Liver (tissue), 9 donors: ENCODE results near the gene SLC38A5. TPM values are rescaled to one million over a fixed set of nuclear protein-coding genes. Genes with fewer than 3 reads are reported as not detected.
A peak's percentile ranks its signal among the peaks of the same experiment; 100 is the strongest.

Experiments
- DNase-seq: peaks from one replicate; pipeline ENCODE4 v3.0.0-alpha.2; 2017; ENCODE audit warnings: low spot score
- H3K27ac ChIP-seq, 2 donors: one replicate each; pipeline ENCODE4 v1.7.0; 2013; ENCODE audit warnings: inconsistent platforms in 2 of 2, low read length in 2 of 2, control low read depth in 1 of 2, low read depth in 1 of 2, mild to moderate bottlenecking in 1 of 2
- H3K27me3 ChIP-seq, 4 donors: one replicate each; pipeline versions ENCODE4 v1.6.1 to v1.7.0; 2013; ENCODE audit warnings: low read length in 3 of 4, inconsistent platforms in 1 of 4, mild to moderate bottlenecking in 1 of 4, moderate library complexity in 1 of 4; ENCODE audit not compliant: control insufficient read depth in 4 of 4, insufficient read depth in 4 of 4
- H3K36me3 ChIP-seq, 4 donors: one replicate each; pipeline versions ENCODE4 v1.6.1 to v1.7.0; 2013; ENCODE audit warnings: low read length in 3 of 4, mild to moderate bottlenecking in 3 of 4, low read depth in 1 of 4, moderate library complexity in 1 of 4; ENCODE audit not compliant: control insufficient read depth in 4 of 4, insufficient read depth in 3 of 4
- H3K4me1 ChIP-seq, 4 donors: one replicate each; pipeline versions ENCODE4 v1.6.1 to v1.7.0; 2013; ENCODE audit warnings: low read length in 3 of 4, mild to moderate bottlenecking in 3 of 4, moderate library complexity in 1 of 4; ENCODE audit not compliant: control insufficient read depth in 4 of 4, insufficient read depth in 4 of 4
- H3K4me3 ChIP-seq, 3 donors: one replicate each; pipeline versions ENCODE4 v1.6.1 to v1.7.0; 2013; ENCODE audit warnings: low read length in 3 of 3, control low read depth in 1 of 3, low read depth in 1 of 3, mild to moderate bottlenecking in 1 of 3
- H3K9ac ChIP-seq, 2 donors: one replicate each; pipeline ENCODE4 v1.7.0; 2013; ENCODE audit warnings: low read length in 2 of 2, mild to moderate bottlenecking in 2 of 2, moderate library complexity in 2 of 2, control low read depth in 1 of 2, low read depth in 1 of 2
- H3K9me3 ChIP-seq, 4 donors: one replicate each; pipeline versions ENCODE4 v1.6.1 to v1.7.0; 2013; ENCODE audit warnings: low read length in 3 of 4; ENCODE audit not compliant: control insufficient read depth in 4 of 4
- EGR1 ChIP-seq, 2 donors: IDR thresholded peaks; 2 replicates each; pipeline ENCODE4 v1.6.1; 2016 to 2018; ENCODE audit warnings: antibody characterized with exemption in 2 of 2, low read depth in 2 of 2
- FOXA1 ChIP-seq: IDR thresholded peaks from 2 replicates; pipeline ENCODE4 v1.6.1; 2016; ENCODE audit warnings: antibody characterized with exemption
- FOXA2 ChIP-seq: IDR thresholded peaks from 2 replicates; pipeline ENCODE4 v1.6.1; 2016; ENCODE audit warnings: antibody characterized with exemption
- GABPA ChIP-seq, 2 donors: IDR thresholded peaks in 1 of 2; conservative IDR thresholded peaks in 1 of 2; 2 replicates each; pipeline ENCODE4 v1.6.1; 2016; ENCODE audit warnings: antibody characterized with exemption in 2 of 2, mild to moderate bottlenecking in 1 of 2, moderate library complexity in 1 of 2
- HNF4A ChIP-seq, 2 donors: conservative IDR thresholded peaks; 2 replicates each; pipeline ENCODE4 v1.6.1; 2016; ENCODE audit warnings: antibody characterized with exemption in 2 of 2, mild to moderate bottlenecking in 2 of 2
- HNF4G ChIP-seq: IDR thresholded peaks from 2 replicates; pipeline ENCODE4 v1.6.1; 2016; ENCODE audit warnings: antibody characterized with exemption
- JUND ChIP-seq, 2 donors: IDR thresholded peaks; 2 replicates each; pipeline ENCODE4 v1.6.1; 2016; ENCODE audit warnings: antibody characterized with exemption in 2 of 2
- NR2F2 ChIP-seq: IDR thresholded peaks from 2 replicates; pipeline ENCODE4 v1.6.1; 2016; ENCODE audit warnings: antibody characterized with exemption
- RXRA ChIP-seq, 2 donors: IDR thresholded peaks; 2 replicates each; pipeline ENCODE4 v1.6.1; 2017 to 2018; ENCODE audit warnings: antibody characterized with exemption in 2 of 2, mild to moderate bottlenecking in 1 of 2
- SP1 ChIP-seq: IDR thresholded peaks from 2 replicates; pipeline ENCODE4 v1.6.1; 2018; ENCODE audit warnings: antibody characterized with exemption, mild to moderate bottlenecking
- TAF1 ChIP-seq: conservative IDR thresholded peaks from 2 replicates; pipeline ENCODE4 v1.6.1; 2016; ENCODE audit warnings: antibody characterized with exemption, mild to moderate bottlenecking
- WGBS: extraction: QIAGEN DNeasy Blood & Tissue Kit; methylation state at CpG from one replicate; pipeline ENCODE4 v1.1.7; 2013; 5-methylcytosine and 5-hydroxymethylcytosine counted together
- polyA plus RNA-seq, 2 donors: library from polyadenylated mRNA; stranded (reverse) in 1 of 2; unstranded in 1 of 2; fragments of 200-250 nt in 1 of 2; fragments of >200 nt in 1 of 2; fragmentation: Nextera tagmentation in 1 of 2; extraction: Ambion mirVana in 1 of 2; gene quantifications; one replicate each; pipeline versions ENCODE4 v1.2.1 to v1.2.3, GENCODE V29; 2013 to 2015
- total RNA-seq, 2 donors: library from RNA; depleted of rRNA; stranded (reverse); fragments of >200 nt; gene quantifications; one replicate each; pipeline ENCODE4 v1.2.3, GENCODE V29; 2014
- TF ChIP-seq, protein P1 (sequence below): IDR thresholded peaks from 2 replicates; pipeline ENCODE4 v1.6.1; 2016; ENCODE audit warnings: antibody characterized with exemption, mild to moderate bottlenecking
- TF ChIP-seq, protein P2 (sequence below): IDR thresholded peaks from 2 replicates; pipeline ENCODE4 v1.6.1; 2016; ENCODE audit warnings: antibody characterized with exemption
- TF ChIP-seq, protein P3 (sequence below): IDR thresholded peaks from 2 replicates; pipeline ENCODE4 v1.6.1; 2016; ENCODE audit warnings: antibody characterized with exemption
- TF ChIP-seq, protein P4 (sequence below): IDR thresholded peaks from 2 replicates; pipeline ENCODE4 v1.6.1; 2016; ENCODE audit warnings: antibody characterized with exemption
- TF ChIP-seq, protein P5 (sequence below): fragments of 150-350 bp; IDR thresholded peaks from 2 replicates; pipeline ENCODE4 v1.5.1; 2017; ENCODE audit warnings: improper control_type of control experiment, low read depth, low read length; ENCODE audit not compliant: missing input control
- donor health status: healthy.
- donor health status: healthy.
- donor health status: healthy.
- donor health status: healthy.
- donor health status: healthy.

Gene SLC38A5
- total and polyA plus RNA-seq, 4 donors, result 0.25 to 81.3 (median 0.45) TPM

DNA sequence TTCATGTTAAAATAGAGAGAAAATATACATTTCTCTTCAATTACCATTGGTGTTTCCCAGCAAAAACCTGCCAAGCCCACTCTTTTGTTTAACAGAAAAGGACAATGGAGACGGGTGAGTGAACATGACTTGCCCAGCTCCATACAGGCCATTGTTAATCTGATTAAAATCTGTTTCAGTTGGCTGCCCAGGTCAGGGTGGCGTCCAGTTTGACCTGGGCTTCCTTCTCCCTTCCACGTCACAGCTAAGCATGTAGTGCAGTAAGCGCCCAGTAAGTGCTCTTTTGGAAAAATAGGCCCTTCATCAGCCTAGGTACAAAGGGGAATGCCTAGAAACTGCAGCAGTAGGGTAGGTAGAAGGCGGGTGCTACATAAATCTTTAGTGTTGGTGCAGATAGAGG, 37.2 kb upstream of the SLC38A5 start (continued):
- TF ChIP-seq, protein P1, sequence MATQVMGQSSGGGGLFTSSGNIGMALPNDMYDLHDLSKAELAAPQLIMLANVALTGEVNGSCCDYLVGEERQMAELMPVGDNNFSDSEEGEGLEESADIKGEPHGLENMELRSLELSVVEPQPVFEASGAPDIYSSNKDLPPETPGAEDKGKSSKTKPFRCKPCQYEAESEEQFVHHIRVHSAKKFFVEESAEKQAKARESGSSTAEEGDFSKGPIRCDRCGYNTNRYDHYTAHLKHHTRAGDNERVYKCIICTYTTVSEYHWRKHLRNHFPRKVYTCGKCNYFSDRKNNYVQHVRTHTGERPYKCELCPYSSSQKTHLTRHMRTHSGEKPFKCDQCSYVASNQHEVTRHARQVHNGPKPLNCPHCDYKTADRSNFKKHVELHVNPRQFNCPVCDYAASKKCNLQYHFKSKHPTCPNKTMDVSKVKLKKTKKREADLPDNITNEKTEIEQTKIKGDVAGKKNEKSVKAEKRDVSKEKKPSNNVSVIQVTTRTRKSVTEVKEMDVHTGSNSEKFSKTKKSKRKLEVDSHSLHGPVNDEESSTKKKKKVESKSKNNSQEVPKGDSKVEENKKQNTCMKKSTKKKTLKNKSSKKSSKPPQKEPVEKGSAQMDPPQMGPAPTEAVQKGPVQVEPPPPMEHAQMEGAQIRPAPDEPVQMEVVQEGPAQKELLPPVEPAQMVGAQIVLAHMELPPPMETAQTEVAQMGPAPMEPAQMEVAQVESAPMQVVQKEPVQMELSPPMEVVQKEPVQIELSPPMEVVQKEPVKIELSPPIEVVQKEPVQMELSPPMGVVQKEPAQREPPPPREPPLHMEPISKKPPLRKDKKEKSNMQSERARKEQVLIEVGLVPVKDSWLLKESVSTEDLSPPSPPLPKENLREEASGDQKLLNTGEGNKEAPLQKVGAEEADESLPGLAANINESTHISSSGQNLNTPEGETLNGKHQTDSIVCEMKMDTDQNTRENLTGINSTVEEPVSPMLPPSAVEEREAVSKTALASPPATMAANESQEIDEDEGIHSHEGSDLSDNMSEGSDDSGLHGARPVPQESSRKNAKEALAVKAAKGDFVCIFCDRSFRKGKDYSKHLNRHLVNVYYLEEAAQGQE, result no peak
- no peak for TF ChIP-seq FOXA1
- TF ChIP-seq, protein P2, sequence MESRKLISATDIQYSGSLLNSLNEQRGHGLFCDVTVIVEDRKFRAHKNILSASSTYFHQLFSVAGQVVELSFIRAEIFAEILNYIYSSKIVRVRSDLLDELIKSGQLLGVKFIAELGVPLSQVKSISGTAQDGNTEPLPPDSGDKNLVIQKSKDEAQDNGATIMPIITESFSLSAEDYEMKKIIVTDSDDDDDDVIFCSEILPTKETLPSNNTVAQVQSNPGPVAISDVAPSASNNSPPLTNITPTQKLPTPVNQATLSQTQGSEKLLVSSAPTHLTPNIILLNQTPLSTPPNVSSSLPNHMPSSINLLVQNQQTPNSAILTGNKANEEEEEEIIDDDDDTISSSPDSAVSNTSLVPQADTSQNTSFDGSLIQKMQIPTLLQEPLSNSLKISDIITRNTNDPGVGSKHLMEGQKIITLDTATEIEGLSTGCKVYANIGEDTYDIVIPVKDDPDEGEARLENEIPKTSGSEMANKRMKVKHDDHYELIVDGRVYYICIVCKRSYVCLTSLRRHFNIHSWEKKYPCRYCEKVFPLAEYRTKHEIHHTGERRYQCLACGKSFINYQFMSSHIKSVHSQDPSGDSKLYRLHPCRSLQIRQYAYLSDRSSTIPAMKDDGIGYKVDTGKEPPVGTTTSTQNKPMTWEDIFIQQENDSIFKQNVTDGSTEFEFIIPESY, result no peak

DNA sequence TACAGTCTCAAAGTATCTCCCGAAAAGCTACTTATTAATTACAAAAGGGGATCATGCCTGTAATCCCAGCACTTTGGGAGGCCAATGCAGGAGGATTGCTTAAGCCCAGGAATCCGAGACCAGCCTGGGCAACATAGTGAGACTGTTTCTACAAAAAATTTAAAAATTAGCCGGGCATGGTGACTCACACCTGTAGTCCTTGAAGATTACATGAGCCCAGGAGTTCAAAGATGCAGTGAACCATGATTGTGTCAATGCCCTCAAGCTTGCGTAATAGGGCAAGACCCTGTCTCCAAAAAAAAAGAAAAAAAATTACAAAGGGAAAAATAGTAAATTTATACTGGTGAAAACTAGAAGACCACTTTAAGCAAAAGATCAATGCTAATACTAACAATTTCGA, 35.4 kb upstream of the SLC38A5 start:
- no peak for DNase-seq
- Histone ChIP-seq H3K27me3 (no peaks in the 10 kb centered on the region), H3K27ac (no peak overlapping the region), H3K9ac (no peak overlapping the region), H3K9me3 (no peaks in the 10 kb centered on the region), H3K36me3 (no peaks in the 10 kb centered on the region), H3K4me1 (peaks cover 0 to 14% (median 3%) of the 10 kb centered on the region in 4 donors), H3K4me3 (no peak overlapping the region)
- peak; percentile 35 to 56 for TF ChIP-seq HNF4A (conservative IDR thresholded peaks at IDR 0.05)
- TF ChIP-seq NR2F2, result peak; percentile 31
- TF ChIP-seq, protein P1, result no peak
- TF ChIP-seq, protein P3, sequence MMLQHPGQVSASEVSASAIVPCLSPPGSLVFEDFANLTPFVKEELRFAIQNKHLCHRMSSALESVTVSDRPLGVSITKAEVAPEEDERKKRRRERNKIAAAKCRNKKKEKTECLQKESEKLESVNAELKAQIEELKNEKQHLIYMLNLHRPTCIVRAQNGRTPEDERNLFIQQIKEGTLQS, result peak; percentile 50
- TF ChIP-seq JUND (IDR thresholded peaks at IDR 0.05), result peak; percentile 22 to 80
- no peak for TF ChIP-seq EGR1 (IDR thresholded peaks at IDR 0.05; ENCODE audit: low read depth in 2 of 2)
- TF ChIP-seq RXRA (IDR thresholded peaks at IDR 0.05), result peak; percentile 53 to 68
- 41% methylated on average over 5 of the region's 5 CpGs for WGBS

DNA sequence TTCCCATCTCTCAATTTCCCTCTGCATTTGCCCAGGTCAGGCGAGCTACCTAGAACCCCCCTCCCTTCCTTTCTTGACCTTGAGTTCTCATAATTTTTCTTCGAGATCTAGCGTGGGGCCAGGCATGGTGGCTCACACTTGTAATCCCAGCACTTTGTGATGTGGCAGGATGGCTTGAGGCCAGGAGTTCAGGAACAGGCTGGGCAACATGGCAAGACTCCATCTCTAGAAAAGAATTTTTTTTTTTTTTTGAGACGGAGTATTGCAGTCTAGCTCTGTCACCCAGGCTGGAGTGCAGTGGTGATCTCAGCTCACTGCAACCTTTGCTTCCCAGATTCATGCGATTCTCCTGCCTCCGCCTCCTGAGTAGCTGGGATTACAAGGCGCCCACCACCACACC, 34.2 kb upstream of the SLC38A5 start:
- peaks cover 0 to 13% (median 2%) of the 10 kb centered on the region in 4 donors for H3K4me1 ChIP-seq
- no peak overlapping the region for H3K27ac ChIP-seq
- no peaks in the 10 kb centered on the region for H3K27me3 ChIP-seq
- H3K36me3 ChIP-seq, result no peaks in the 10 kb centered on the region
- no peaks in the 10 kb centered on the region for H3K9me3 ChIP-seq
- no peak for DNase-seq
- H3K9ac ChIP-seq, result no peak overlapping the region
- H3K4me3 ChIP-seq, result no peak overlapping the region
- WGBS, result 88% methylated on average over 7 of the region's 7 CpGs
- TF ChIP-seq GABPA (IDR thresholded peaks at IDR 0.05 in 1 of 2, conservative IDR thresholded peaks at IDR 0.05 in 1 of 2) (no peak), JUND (IDR thresholded peaks at IDR 0.05) (no peak), HNF4G (no peak), FOXA2 (no peak), EGR1 (IDR thresholded peaks at IDR 0.05; ENCODE audit: low read depth in 2 of 2) (no peak), SP1 (no peak), TAF1 (no peak), RXRA (IDR thresholded peaks at IDR 0.05) (no peak), HNF4A (conservative IDR thresholded peaks at IDR 0.05) (no peak)
- TF ChIP-seq, protein P4, sequence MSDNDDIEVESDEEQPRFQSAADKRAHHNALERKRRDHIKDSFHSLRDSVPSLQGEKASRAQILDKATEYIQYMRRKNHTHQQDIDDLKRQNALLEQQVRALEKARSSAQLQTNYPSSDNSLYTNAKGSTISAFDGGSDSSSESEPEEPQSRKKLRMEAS, result no peak
- TF ChIP-seq, protein P3, result no peak
- TF ChIP-seq, protein P2, result no peak
- TF ChIP-seq, protein P5, sequence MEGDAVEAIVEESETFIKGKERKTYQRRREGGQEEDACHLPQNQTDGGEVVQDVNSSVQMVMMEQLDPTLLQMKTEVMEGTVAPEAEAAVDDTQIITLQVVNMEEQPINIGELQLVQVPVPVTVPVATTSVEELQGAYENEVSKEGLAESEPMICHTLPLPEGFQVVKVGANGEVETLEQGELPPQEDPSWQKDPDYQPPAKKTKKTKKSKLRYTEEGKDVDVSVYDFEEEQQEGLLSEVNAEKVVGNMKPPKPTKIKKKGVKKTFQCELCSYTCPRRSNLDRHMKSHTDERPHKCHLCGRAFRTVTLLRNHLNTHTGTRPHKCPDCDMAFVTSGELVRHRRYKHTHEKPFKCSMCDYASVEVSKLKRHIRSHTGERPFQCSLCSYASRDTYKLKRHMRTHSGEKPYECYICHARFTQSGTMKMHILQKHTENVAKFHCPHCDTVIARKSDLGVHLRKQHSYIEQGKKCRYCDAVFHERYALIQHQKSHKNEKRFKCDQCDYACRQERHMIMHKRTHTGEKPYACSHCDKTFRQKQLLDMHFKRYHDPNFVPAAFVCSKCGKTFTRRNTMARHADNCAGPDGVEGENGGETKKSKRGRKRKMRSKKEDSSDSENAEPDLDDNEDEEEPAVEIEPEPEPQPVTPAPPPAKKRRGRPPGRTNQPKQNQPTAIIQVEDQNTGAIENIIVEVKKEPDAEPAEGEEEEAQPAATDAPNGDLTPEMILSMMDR, result no peak
